Measurements from ENCODE around the gene PRR5.

PRR5 gene

DNA sequence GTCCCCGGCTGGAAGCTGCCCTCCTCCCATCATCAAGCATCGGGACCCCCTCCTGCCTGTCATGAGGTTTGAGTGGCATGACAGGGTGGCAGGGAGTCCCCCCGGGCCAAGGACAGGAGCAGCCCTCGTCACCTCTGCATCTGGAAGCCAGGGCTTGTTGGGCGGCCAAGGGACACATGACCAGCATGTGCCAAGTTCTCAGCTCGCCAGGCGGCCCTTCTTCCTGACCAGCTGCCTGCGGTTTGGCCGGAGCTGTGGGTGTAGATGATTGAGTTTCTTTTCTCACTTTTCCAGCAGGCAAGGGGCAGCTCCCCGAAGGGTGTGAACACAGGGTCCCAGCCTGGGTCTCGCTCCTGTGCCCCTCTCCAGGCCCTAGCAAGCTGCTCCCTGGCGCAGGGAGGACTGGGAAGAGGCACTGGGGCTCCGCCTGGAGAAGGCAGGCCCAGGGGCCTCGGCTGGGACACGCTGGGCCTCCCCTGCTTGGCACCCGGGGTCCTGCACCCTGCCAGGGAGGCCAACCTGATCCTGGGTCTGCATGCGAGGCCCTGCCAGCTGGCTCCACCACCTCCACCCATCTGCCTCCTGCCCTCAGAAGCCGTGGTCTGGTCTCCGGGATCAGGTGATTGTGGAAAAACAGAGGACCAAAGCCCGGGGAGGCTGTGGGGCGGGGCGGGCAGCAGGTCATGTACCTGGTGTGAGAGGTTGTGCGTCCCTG, 63.7 kb downstream of the PRR5 start:
- DNase-seq (ENCODE audit: low spot score) = no peak
- TF ChIP-seq, protein P1, sequence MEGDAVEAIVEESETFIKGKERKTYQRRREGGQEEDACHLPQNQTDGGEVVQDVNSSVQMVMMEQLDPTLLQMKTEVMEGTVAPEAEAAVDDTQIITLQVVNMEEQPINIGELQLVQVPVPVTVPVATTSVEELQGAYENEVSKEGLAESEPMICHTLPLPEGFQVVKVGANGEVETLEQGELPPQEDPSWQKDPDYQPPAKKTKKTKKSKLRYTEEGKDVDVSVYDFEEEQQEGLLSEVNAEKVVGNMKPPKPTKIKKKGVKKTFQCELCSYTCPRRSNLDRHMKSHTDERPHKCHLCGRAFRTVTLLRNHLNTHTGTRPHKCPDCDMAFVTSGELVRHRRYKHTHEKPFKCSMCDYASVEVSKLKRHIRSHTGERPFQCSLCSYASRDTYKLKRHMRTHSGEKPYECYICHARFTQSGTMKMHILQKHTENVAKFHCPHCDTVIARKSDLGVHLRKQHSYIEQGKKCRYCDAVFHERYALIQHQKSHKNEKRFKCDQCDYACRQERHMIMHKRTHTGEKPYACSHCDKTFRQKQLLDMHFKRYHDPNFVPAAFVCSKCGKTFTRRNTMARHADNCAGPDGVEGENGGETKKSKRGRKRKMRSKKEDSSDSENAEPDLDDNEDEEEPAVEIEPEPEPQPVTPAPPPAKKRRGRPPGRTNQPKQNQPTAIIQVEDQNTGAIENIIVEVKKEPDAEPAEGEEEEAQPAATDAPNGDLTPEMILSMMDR (IDR thresholded peaks at IDR 0.05; ENCODE audit: borderline replicate concordance, control extremely low read depth, extremely low read depth, insufficient read depth, missing control alignments) = no peak
- in situ Hi-C loops (cut with MboI; ENCODE audit: low sequenced_read_pairs, unreplicated experiment) = no loop called here

DNA sequence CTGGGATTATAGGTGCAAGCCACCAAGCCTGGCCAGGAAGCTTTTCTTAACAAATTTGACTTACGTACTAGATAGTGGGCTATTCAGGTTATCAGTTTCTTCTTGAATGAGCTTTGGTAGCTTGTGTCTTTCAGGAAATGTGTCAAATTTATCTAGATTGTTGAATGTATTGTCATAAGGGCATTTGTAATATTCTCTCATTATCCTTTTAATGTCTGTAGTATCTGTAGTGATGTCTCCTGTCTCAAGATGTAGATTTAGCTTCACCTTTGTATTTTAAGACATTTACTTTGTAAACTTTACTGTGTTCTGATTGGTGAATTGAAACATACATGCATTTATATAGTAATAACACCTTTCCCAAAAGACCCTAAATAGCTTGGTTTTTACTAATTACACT, 71.1 kb downstream of the PRR5 start:
- in situ Hi-C loops (cut with MboI; ENCODE audit: low sequenced_read_pairs, unreplicated experiment) = no loop called here
- DNase-seq (ENCODE audit: low spot score) = no peak
- TF ChIP-seq, protein P1 (IDR thresholded peaks at IDR 0.05; ENCODE audit: borderline replicate concordance, control extremely low read depth, extremely low read depth, insufficient read depth, missing control alignments) = no peak

DNA sequence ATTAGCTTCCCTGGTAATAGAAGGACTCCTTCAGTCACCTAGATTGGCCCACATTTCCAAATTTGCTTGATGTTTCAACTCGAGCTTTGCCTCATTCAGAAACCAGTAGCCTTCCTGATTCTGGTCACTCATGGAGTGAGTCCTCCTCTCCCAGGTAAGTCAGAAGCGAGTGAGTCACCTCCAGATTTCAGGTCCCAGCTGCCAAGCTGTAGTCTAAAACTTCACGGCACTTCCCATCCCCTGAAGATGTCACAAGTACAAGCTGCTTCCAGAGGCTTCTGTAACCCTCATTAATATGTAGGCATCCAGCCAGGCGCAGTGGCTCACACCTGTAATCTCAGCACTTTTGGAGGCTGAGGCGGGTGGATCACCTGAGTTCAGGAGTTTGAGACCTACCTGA, 73.9 kb downstream of the PRR5 start:
- no peak for DNase-seq (ENCODE audit: low spot score)
- TF ChIP-seq, protein P1 (IDR thresholded peaks at IDR 0.05; ENCODE audit: borderline replicate concordance, control extremely low read depth, extremely low read depth, insufficient read depth, missing control alignments) = no peak
- in situ Hi-C loops (cut with MboI; ENCODE audit: low sequenced_read_pairs, unreplicated experiment) = no loop called here

DNA sequence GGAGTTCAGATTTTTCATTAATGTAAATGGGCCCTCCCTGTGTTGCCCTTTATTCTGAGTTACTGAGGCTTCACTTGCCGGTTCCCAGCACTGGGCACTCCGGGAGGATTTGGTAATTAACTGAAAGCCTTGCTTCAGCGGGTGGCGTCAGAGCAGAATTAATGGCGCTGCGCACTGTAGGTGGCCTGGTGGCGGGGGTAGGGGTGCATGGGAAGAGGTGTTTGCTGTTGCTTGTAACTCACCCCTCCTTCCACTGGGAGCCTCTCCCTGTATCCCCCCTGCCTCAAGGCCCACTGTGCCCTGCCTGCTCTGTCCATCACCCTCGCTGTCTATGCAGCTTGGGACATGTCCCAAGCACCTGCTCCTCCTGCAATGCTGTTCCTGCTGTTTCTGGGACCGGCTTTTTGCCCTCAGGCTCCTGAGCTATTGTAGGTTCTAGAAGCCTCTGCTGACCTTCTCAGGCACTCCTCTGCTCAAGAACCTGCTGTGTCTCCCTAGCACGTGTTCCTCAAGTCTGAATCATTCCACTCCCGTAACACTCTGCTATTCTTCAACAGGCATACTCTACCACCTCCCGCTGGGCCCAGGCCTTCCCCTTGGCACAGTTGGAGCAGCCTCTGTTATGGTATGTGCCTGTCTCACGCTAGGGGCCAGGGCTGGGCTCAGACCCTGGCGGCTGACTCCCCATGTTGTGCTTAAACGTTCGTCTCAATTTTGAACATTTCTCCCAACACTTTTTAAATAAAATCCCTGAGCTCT, 74.8 kb downstream of the PRR5 start:
- no peak for DNase-seq (ENCODE audit: low spot score)
- in situ Hi-C loops (cut with MboI; ENCODE audit: low sequenced_read_pairs, unreplicated experiment) = no loop called here
- TF ChIP-seq, protein P1 (IDR thresholded peaks at IDR 0.05; ENCODE audit: borderline replicate concordance, control extremely low read depth, extremely low read depth, insufficient read depth, missing control alignments) = no peak

DNA sequence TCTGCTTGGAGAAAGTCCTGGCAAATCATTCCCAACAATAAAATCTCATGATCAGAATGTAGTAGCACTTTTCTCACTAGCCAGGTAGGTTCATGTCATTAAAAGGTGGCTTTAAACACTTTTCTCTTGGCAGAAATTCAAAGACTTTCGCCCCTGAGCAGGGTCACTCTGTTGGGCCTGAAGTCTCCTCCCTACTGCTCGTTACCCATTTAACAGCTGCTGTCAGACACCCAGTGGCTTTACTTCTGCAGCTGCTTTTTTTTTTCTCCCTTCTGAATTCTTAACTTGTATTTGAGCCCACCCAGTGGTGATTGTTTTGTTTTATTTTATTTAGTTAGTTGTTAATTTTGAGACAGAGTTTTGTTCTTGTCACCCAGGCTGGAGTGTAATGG, 75.4 kb downstream of the PRR5 start:
- DNase-seq (ENCODE audit: low spot score) = no peak
- TF ChIP-seq, protein P1 (IDR thresholded peaks at IDR 0.05; ENCODE audit: borderline replicate concordance, control extremely low read depth, extremely low read depth, insufficient read depth, missing control alignments) = no peak
- in situ Hi-C loops (cut with MboI; ENCODE audit: low sequenced_read_pairs, unreplicated experiment) = no loop called here

DNA sequence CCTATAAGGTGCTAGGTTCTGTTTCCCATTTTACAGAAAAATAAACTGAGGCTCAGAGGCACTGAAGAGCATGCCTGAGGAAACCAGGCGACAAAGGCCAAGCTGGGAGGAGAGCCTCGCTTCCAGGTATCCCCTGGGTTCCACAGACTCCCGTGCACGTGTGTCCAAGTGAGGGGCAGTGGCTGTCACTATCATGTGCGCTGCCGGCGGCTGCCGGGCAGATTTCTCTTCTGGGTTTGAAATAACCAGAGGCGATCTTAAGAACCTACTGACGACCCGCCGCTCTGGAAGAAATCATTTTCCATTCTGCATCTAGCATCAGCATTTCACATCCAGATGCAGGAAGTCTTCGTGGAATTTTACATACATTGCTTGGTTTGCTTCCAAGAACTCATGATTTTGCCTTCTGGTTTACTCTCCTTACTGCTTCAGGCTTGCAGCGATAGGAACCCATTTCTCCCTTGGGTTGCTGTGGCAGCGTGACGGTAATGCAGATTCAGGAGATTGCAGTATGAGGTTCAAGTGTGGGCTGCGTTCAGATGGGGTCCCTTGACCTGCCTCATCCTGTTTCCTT, 79.0 kb downstream of the PRR5 start:
- TF ChIP-seq, protein P1 (IDR thresholded peaks at IDR 0.05; ENCODE audit: borderline replicate concordance, control extremely low read depth, extremely low read depth, insufficient read depth, missing control alignments) = no peak
- in situ Hi-C loops (cut with MboI; ENCODE audit: low sequenced_read_pairs, unreplicated experiment) = no loop called here
- DNase-seq (ENCODE audit: low spot score) = no peak
